Cardiac fibroblast (primary cell): ENCODE measurements around the gene DNMBP.

ENCODE experiments used
- DNase-seq, 2 donors: peaks; one replicate each; pipeline versions ENCODE4 v3.0.0 to v3.0.0-alpha.2; 2010; ENCODE audit warnings: low read depth in 2 of 2
- H3K4me3 ChIP-seq, 2 donors: replicated peaks in 1 of 2; 1 replicate in 1 of 2; 2 replicates in 1 of 2; pipeline ENCODE4 v1.5.1; 2011; ENCODE audit warnings: low read depth in 2 of 2, low read length in 2 of 2, mild to moderate bottlenecking in 2 of 2, moderate library complexity in 1 of 2
- TF ChIP-seq, protein P1 (sequence below): IDR thresholded peaks from one replicate; pipeline ENCODE4 v1.5.1; 2011; ENCODE audit warnings: low read depth, mild to moderate bottlenecking, low read length, inconsistent platforms

Gene DNMBP

DNA sequence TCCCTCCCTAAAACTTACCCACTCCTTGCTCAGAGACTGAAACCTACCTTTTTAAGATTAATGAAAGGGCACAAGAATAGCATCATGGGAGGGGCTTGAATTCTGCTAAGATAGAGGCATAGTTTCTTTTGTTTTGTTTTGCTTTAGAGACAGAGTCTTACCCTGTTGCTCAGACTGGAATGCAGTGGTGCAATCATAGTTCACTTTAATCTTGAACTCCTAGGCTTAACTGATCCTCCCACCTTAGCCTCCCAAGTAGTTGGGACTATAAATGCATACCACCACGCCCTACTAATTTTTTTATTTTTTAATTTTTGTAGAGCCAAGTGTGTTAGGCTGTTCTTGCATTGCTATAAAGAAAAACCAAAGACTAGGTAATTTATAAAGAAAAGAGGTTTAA lies 17.7 kb upstream of the DNMBP start:
- no peak for DNase-seq
- TF ChIP-seq, protein P1, sequence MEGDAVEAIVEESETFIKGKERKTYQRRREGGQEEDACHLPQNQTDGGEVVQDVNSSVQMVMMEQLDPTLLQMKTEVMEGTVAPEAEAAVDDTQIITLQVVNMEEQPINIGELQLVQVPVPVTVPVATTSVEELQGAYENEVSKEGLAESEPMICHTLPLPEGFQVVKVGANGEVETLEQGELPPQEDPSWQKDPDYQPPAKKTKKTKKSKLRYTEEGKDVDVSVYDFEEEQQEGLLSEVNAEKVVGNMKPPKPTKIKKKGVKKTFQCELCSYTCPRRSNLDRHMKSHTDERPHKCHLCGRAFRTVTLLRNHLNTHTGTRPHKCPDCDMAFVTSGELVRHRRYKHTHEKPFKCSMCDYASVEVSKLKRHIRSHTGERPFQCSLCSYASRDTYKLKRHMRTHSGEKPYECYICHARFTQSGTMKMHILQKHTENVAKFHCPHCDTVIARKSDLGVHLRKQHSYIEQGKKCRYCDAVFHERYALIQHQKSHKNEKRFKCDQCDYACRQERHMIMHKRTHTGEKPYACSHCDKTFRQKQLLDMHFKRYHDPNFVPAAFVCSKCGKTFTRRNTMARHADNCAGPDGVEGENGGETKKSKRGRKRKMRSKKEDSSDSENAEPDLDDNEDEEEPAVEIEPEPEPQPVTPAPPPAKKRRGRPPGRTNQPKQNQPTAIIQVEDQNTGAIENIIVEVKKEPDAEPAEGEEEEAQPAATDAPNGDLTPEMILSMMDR, result no peak
- no peak overlapping the region for H3K4me3 ChIP-seq

DNA sequence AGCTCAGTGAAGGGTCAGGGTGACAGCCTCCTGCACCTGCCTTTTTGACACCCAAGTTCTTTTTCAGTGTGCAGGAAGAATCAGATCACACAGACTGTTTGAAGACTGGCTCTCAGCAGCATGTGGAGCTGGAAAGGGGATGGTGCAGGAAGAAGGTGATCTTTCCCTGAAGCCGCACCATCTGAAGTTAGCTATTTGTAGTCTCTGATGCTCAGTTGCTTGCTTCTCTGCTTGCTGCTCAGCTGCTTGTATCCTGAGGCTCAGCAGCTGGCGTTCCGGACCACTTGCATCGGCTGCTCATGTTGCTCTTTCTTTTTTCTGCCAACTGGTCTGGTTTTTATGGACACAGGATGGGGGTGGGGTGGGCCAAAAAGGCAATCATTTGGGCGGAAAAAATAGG lies 15.8 kb upstream of the DNMBP start:
- DNase-seq, result no peak
- TF ChIP-seq, protein P1, result no peak

DNA sequence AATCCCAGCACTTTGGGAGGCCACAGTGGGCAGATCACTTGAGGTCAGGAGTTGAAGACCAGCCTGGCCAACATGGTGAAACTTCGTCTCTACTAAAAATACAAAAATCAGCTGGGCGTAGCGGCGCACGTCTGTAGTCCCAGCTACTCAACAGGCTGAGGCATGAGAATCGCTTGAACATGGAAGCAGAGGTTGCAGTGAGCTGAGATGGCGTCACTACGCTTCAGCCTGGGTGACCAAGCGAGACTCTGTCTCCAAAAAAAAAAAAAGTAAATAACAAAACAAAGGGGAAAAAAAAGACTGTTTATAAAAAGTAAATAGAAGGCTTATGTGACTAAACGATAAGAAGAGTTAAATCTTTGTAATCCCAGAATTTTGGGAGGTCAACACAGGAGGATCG lies 15.0 kb upstream of the DNMBP start:
- DNase-seq, result no peak
- no peak overlapping the region for H3K4me3 ChIP-seq
- TF ChIP-seq, protein P1, result no peak

More for the DNA sequence above, 15.8 kb upstream of the DNMBP start:
- H3K4me3 ChIP-seq, result no peak overlapping the region

DNA sequence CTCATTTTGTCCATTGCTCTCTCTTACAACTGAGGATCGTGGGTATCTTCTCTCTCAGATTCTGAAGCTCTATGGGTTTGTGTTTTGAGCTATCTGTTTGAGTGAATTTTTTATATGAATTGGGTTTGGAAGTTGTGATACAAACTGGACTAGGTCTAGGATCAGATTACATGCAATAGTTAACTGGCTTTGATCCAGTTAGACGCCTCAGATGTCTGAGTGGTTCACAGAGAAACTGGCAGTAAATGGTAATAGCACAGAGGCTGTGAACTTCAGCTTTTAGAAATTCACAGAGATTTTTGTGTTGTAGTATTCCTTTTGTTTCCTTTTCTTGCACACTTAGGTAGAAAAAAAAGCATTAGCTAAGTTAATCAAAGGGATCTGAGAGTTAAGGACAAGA lies 12.7 kb upstream of the DNMBP start:
- no peak overlapping the region for H3K4me3 ChIP-seq
- TF ChIP-seq, protein P1, result no peak
- peak in 1 of 2 donors; percentile 44 for DNase-seq

DNA sequence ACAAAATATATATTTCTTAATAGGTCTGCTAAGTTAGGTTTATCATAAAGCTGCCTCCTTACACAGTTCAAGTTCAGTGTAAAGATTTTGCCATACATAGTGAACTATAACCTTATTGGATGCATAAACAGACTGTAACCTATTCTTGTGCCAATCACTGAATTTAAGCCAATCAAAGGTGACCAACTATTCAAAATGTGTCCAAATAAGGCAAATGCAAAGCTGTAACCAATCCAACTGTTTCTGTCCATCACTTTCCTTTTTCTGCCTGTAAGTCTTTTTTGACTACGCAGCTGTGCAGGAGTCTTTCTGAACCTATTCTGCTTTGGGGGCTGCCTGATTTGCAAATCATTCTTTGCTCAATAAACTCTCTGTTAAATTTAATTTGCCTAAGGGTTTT lies 11.6 kb upstream of the DNMBP start:
- TF ChIP-seq, protein P1, result no peak
- no peak for DNase-seq
- no peak overlapping the region for H3K4me3 ChIP-seq

DNA sequence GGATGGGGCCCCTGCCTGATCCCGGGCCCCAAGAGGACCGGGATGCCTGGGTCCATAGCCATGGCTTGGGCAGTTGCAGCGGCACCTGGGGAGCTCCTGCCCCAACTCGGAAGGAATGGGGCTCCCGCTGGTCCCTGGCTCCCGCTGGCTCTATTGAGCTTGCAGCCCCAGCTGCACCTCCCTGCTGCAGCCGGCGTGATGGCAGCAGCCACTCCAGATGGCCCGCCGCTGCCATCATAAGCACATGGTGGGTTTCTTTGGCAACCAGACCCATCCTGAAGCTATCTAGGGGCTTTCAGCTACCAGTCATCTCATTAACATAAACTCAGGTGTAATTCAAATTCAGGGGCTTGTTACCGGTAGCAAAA lies 11.1 kb upstream of the DNMBP start:
- no peak overlapping the region for H3K4me3 ChIP-seq
- DNase-seq, result no peak
- TF ChIP-seq, protein P1, result no peak

DNA sequence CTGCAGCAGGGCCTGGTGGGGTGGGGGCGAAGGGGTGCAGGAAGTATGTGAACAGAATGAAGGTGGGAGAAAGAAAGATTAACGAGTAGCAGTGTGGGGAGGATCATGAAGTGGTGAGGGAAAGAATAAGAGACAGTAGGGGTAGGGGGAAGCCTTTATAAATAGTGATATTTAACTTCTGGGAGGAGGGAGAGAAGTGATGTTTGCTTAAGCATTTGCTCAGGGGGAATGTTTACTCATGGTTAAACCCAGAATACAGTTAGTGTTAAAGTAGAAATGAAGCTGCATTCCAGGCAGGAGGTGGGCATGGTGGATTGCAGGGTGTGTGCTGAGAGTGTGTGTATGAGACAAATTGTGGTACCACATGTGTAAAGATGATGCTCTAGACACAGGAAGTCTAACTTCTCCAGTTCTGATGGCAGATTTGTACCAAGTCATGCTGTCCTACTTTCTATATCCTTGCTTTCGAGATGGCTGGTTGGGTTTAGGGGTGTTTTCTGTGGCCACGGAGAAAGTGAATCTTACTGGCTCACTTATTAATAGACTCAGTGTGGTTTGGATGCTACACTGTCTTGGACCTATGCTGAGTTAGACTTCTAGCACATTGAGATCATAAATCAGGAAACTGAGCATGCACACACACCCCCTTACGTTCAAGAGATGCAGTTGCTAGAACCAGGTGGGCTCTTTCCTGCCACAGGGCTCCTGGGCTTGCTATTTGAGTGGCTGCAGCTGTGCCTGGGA lies 10.6 kb upstream of the DNMBP start:
- TF ChIP-seq, protein P1, result no peak
- DNase-seq, result no peak
- H3K4me3 ChIP-seq, result no peak overlapping the region
